H9 (cell line): Measurements from ENCODE around the gene FAM221B. TPM values are rescaled to one million over a fixed set of nuclear protein-coding genes. Genes with fewer than 3 reads are reported as not detected.

ENCODE experiments used
- DNase-seq: peaks from one replicate; pipeline ENCODE4 v3.0.0-alpha.2; 2017
- H2AFZ ChIP-seq: one replicate; pipeline ENCODE4 v1.6.1; 2013; ENCODE audit warnings: mild to moderate bottlenecking, low read length, control low read depth, moderate library complexity
- H2AK5ac ChIP-seq: 2 replicates; pipeline ENCODE4 v1.6.1; 2013; ENCODE audit warnings: low read length, control low read depth, mixed read lengths; ENCODE audit not compliant: insufficient read length
- H2BK120ac ChIP-seq: one replicate; pipeline ENCODE4 v1.6.1; 2013; ENCODE audit warnings: low read depth, mild to moderate bottlenecking, low read length, control low read depth, inconsistent platforms; ENCODE audit not compliant: poor library complexity, severe bottlenecking
- H2BK12ac ChIP-seq: 2 replicates; pipeline ENCODE4 v1.6.1; 2013; ENCODE audit warnings: low read length, control low read depth, mixed read lengths, low read depth; ENCODE audit not compliant: insufficient read length
- H2BK15ac ChIP-seq: 2 replicates; pipeline ENCODE4 v1.6.1; 2013; ENCODE audit warnings: low read depth, low read length, control low read depth
- H2BK20ac ChIP-seq: one replicate; pipeline ENCODE4 v1.6.1; 2013; ENCODE audit warnings: low read depth, mild to moderate bottlenecking, low read length, control low read depth, inconsistent platforms; ENCODE audit not compliant: poor library complexity, severe bottlenecking
- H2BK5ac ChIP-seq: 2 replicates; pipeline ENCODE4 v1.6.1; 2013; ENCODE audit warnings: low read length, control low read depth, mixed read lengths; ENCODE audit not compliant: insufficient read length
- H3K14ac ChIP-seq: 2 replicates; pipeline ENCODE4 v1.6.1; 2013; ENCODE audit warnings: low read length, control low read depth; ENCODE audit not compliant: insufficient read depth
- H3K18ac ChIP-seq: 2 replicates; pipeline ENCODE4 v1.6.1; 2013; ENCODE audit warnings: low read depth, mild to moderate bottlenecking, mixed read lengths, low read length, control low read depth; ENCODE audit not compliant: insufficient read length
- H3K23ac ChIP-seq: 2 replicates; pipeline ENCODE4 v1.6.1; 2013; ENCODE audit warnings: low read length, control low read depth, mixed read lengths, low read depth; ENCODE audit not compliant: insufficient read length
- H3K23me2 ChIP-seq: 2 replicates; pipeline ENCODE4 v1.6.1; 2013; ENCODE audit warnings: low read depth, mild to moderate bottlenecking, mixed read lengths, low read length, control low read depth; ENCODE audit not compliant: insufficient read length, poor library complexity, severe bottlenecking
- H3K27ac ChIP-seq: 2 replicates; pipeline ENCODE4 v1.5.1; 2013; ENCODE audit warnings: low read length, control low read depth, mixed read lengths, low read depth; ENCODE audit not compliant: insufficient read length
- H3K27me3 ChIP-seq: 2 replicates; pipeline ENCODE4 v1.6.1; 2013; ENCODE audit warnings: low read length, control low read depth, inconsistent platforms; ENCODE audit not compliant: insufficient read depth
- H3K4ac ChIP-seq: 2 replicates; pipeline ENCODE4 v1.6.1; 2013; ENCODE audit warnings: low read depth, mild to moderate bottlenecking, control low read depth, inconsistent platforms, low read length, moderate library complexity
- H3K4me1 ChIP-seq: 2 replicates; pipeline ENCODE4 v1.6.1; 2013; ENCODE audit warnings: low read length, control low read depth, inconsistent platforms; ENCODE audit not compliant: insufficient read depth
- H3K4me2 ChIP-seq: 2 replicates; pipeline ENCODE4 v1.6.1; 2013; ENCODE audit warnings: low read length, control low read depth, mixed read lengths; ENCODE audit not compliant: insufficient read length, insufficient read depth
- H3K56ac ChIP-seq: 2 replicates; pipeline ENCODE4 v1.6.1; 2013; ENCODE audit warnings: low read depth, mild to moderate bottlenecking, mixed read lengths, low read length, control low read depth; ENCODE audit not compliant: insufficient read length
- H3K79me1 ChIP-seq: 2 replicates; pipeline ENCODE4 v1.6.1; 2013; ENCODE audit warnings: low read depth, mild to moderate bottlenecking, moderate library complexity, low read length, control low read depth, inconsistent platforms; ENCODE audit not compliant: insufficient read depth, poor library complexity, severe bottlenecking
- H3K79me2 ChIP-seq: 2 replicates; pipeline ENCODE4 v1.6.1; 2013; ENCODE audit warnings: low read length, control low read depth, inconsistent platforms; ENCODE audit not compliant: insufficient read depth
- H3K9ac ChIP-seq: 2 replicates; pipeline ENCODE4 v1.6.1; 2013; ENCODE audit warnings: low read length, control low read depth, mixed read lengths; ENCODE audit not compliant: insufficient read length; ENCODE audit errors: extremely low read depth
- H3K9me3 ChIP-seq: one replicate; pipeline ENCODE4 v1.6.1; 2013; ENCODE audit warnings: low read depth, low read length, inconsistent platforms; ENCODE audit not compliant: control insufficient read depth
- H3T11ph ChIP-seq: one replicate; pipeline ENCODE4 v1.6.1; 2013; ENCODE audit warnings: mild to moderate bottlenecking, low read length, control low read depth, inconsistent platforms
- H4K20me1 ChIP-seq: one replicate; pipeline ENCODE4 v1.6.1; 2013; ENCODE audit not compliant: control insufficient read depth, insufficient read length, insufficient read depth
- H4K5ac ChIP-seq: 2 replicates; pipeline ENCODE4 v1.6.1; 2013; ENCODE audit warnings: low read depth, mild to moderate bottlenecking, mixed read lengths, low read length, control low read depth; ENCODE audit not compliant: insufficient read length
- H4K8ac ChIP-seq: replicated peaks from 2 replicates; pipeline ENCODE4 v1.6.1; 2013; ENCODE audit warnings: low read length, control low read depth, mixed read lengths, low read depth; ENCODE audit not compliant: insufficient read length
- H4K91ac ChIP-seq: 2 replicates; pipeline ENCODE4 v1.6.1; 2013; ENCODE audit warnings: low read depth, mild to moderate bottlenecking, moderate library complexity, mixed read lengths, low read length, control low read depth; ENCODE audit not compliant: insufficient read length
- H3K27ac Mint-ChIP-seq, 3 experiments: 2 replicates in 2 of 3; 3 replicates in 1 of 3; pipeline ENCODE4 v1.8.0; 2020 to 2021; ENCODE audit warnings: mixed read lengths in 3 of 3, mild to moderate bottlenecking in 1 of 3, moderate library complexity in 1 of 3
- H3K27me3 Mint-ChIP-seq: 2 replicates; pipeline ENCODE4 v1.8.0; 2021; ENCODE audit warnings: low read depth, mild to moderate bottlenecking, moderate library complexity, mixed read lengths
- H3K36me3 Mint-ChIP-seq, 3 experiments: 2 replicates in 2 of 3; 3 replicates in 1 of 3; pipeline ENCODE4 v1.8.0; 2020 to 2021; ENCODE audit warnings: low read depth in 3 of 3, mixed read lengths in 3 of 3; ENCODE audit not compliant: insufficient read depth in 1 of 3
- H3K4me1 Mint-ChIP-seq, 2 experiments: 2 replicates each; pipeline ENCODE4 v1.8.0; 2020; ENCODE audit warnings: mixed read lengths in 2 of 2
- H3K4me3 Mint-ChIP-seq, 2 experiments: 2 replicates in 1 of 2; 3 replicates in 1 of 2; pipeline ENCODE4 v1.8.0; 2020 to 2021; ENCODE audit warnings: mild to moderate bottlenecking in 2 of 2, mixed read lengths in 2 of 2, moderate library complexity in 1 of 2
- H3K9me3 Mint-ChIP-seq, 2 experiments: 2 replicates in 1 of 2; 3 replicates in 1 of 2; pipeline ENCODE4 v1.8.0; 2020; ENCODE audit warnings: mild to moderate bottlenecking in 2 of 2, mixed read lengths in 2 of 2, moderate library complexity in 1 of 2
- WGBS: extraction: QIAGEN DNeasy Blood & Tissue Kit; methylation state at CpG from one replicate; pipeline ENCODE4 v1.1.7; 2013; ENCODE audit warnings: missing lambda C conversion rate, low lambda C conversion rate, mixed read lengths; ENCODE audit not compliant: insufficient read length; ENCODE audit errors: extremely low coverage; 5-methylcytosine and 5-hydroxymethylcytosine counted together
- total RNA-seq: library from RNA; stranded (reverse); gene quantifications from 2 replicates; pipeline ENCODE4 v1.2.1, GENCODE V29; 2021
- TF ChIP-seq, protein P1 (sequence below): fragments of 200-600 bp; sonication (generic); conservative IDR thresholded peaks from 3 replicates; pipeline ENCODE4 v1.8.0; 2021; ENCODE audit warnings: antibody characterized with exemption, mild to moderate bottlenecking

FAM221B gene
- total RNA-seq, 1 experiment from 2014 or later = not detected

DNA sequence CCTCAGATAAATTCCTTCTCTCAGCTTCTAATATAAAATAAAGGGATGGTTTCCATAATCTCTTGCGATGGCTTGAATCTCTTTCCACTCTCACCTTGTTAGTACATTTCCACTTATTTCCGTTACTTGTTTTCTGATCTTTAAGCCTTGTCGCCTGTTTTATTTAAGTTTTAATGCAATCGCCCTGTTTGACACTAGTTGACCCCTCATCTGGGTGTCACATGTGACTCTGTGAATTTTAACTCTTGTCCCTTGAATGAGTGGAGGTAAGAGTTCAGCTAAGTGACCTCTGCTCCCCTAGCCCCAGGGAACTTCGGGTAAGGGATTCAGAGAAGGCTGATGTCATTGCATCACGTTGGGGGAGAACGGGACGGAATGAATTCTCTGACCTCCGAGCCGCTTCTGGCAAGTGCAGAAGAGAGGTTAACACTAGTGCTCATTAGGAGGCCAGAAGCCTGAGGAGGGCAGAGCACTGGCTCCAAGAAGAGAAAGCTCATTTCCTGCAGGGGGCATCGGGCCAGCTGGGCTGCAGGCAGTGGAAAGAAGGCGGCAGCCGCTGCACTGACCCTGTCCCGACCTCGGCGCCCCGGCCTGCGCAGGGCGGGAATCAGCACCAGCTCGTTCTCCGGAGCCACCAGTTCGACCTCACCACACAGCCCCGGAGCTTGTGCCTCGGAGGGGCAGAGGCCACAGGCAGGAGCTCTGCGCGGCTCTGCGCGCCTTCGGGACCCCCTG is 14.3 kb downstream of the FAM221B start:
- Histone ChIP-seq H3K9me3 (no peaks in the 10 kb centered on the region), H3K23ac (no peak overlapping the region), H4K20me1 (no peaks in the 10 kb centered on the region), H4K5ac (no peak overlapping the region), H2AFZ (no peak overlapping the region), H4K8ac (no peak overlapping the region), H3K79me2 (no peaks in the 10 kb centered on the region), H2AK5ac (no peak overlapping the region), H3K18ac (peak overlapping the region; percentile 86), H3K27ac (peak overlapping the region; percentile 58), H3K9ac (peak overlapping the region; percentile 73), H3K14ac (peak overlapping the region; percentile 84), H3K4me1 (no peaks in the 10 kb centered on the region), H2BK15ac (no peak overlapping the region), H2BK120ac (no peak overlapping the region), H3K27me3 (no peaks in the 10 kb centered on the region), H2BK20ac (no peak overlapping the region), H3K23me2 (peaks cover 9% of the 10 kb centered on the region), H2BK5ac (no peak overlapping the region), H3K56ac (no peak overlapping the region), H3K4me2 (peak overlapping the region; percentile 55), H2BK12ac (no peak overlapping the region), H3K4ac (no peak overlapping the region; the same call in 1 of the 2 replicates), H4K91ac (no peak overlapping the region), H3K79me1 (no peaks in the 10 kb centered on the region), H3T11ph (peak overlapping the region; percentile 2)
- WGBS = no CpG with 5 or more reads among the region's 29 CpGs
- TF ChIP-seq, protein P1, sequence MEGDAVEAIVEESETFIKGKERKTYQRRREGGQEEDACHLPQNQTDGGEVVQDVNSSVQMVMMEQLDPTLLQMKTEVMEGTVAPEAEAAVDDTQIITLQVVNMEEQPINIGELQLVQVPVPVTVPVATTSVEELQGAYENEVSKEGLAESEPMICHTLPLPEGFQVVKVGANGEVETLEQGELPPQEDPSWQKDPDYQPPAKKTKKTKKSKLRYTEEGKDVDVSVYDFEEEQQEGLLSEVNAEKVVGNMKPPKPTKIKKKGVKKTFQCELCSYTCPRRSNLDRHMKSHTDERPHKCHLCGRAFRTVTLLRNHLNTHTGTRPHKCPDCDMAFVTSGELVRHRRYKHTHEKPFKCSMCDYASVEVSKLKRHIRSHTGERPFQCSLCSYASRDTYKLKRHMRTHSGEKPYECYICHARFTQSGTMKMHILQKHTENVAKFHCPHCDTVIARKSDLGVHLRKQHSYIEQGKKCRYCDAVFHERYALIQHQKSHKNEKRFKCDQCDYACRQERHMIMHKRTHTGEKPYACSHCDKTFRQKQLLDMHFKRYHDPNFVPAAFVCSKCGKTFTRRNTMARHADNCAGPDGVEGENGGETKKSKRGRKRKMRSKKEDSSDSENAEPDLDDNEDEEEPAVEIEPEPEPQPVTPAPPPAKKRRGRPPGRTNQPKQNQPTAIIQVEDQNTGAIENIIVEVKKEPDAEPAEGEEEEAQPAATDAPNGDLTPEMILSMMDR = peak; percentile 56
- DNase-seq = peak; percentile 85
- H3K27me3 Mint-ChIP-seq = peaks cover 12% of the 10 kb centered on the region
- H3K4me3 Mint-ChIP-seq = peak overlapping the region; percentile 84 to 92
- H3K4me1 Mint-ChIP-seq = peaks cover 20 to 21% of the 10 kb centered on the region in 2 experiments
- no peaks in the 10 kb centered on the region; a peak in 1 of 5 replicates for H3K9me3 Mint-ChIP-seq
- peak overlapping the region; percentile 84 to 88 (median 86) for H3K27ac Mint-ChIP-seq
- H3K36me3 Mint-ChIP-seq = peaks cover 1 to 8% (median 5%) of the 10 kb centered on the region in 3 experiments; a peak in 4 of 7 replicates
